NOMO-1 treated with DMSO at 0.1 percent for 48 hours (cell line): ENCODE measurements around the gene MYF5.
"Not testable (repeated sequence)": the region's sequence is repeated elsewhere in the genome, so short reads cannot be mapped to it uniquely, and the experiment has no call there.

ENCODE experiments used
- DNase-seq: peaks from one replicate; lab custom pipeline; 2025; ENCODE audit not compliant: unreplicated experiment; lab: John Stamatoyannopoulos, UW

MYF5 gene

GRCh38 chr12:80716696-80717469 lies at the start of gene MYF5:
Gene MYF5 (plus strand): TSS chr12:80716912. CDS start chr12:80717064, 152 bp downstream.
- no peak for DNase-seq

- no peak for DNase-seq
These were observed 46.5 kb upstream of the MYF5 start for GRCh38 chr12:80670214-80670613.

- DNase-seq = not testable (repeated sequence)
These were observed 40.6 kb upstream of the MYF5 start for GRCh38 chr12:80676042-80676636.

GRCh38 chr12:80676856-80677255 lies 39.9 kb upstream of the MYF5 start:
- DNase-seq = no peak

- no peak for DNase-seq
These were observed 38.7 kb upstream of the MYF5 start for GRCh38 chr12:80677994-80678393.

GRCh38 chr12:80679346-80680131 lies 37.2 kb upstream of the MYF5 start:
- no peak for DNase-seq

GRCh38 chr12:80681287-80681686 lies 35.4 kb upstream of the MYF5 start:
- DNase-seq = no peak

- DNase-seq = no peak
These were observed 34.9 kb upstream of the MYF5 start for GRCh38 chr12:80681786-80682185.

- DNase-seq = peak; percentile 22
These were observed 32.6 kb upstream of the MYF5 start for GRCh38 chr12:80684077-80684495.

GRCh38 chr12:80690090-80690489 lies 26.6 kb upstream of the MYF5 start:
- DNase-seq = no peak

- DNase-seq = no peak
These were observed 26.2 kb upstream of the MYF5 start for GRCh38 chr12:80690513-80690912.

GRCh38 chr12:80692114-80692513 lies 24.6 kb upstream of the MYF5 start:
- no peak for DNase-seq

- no peak for DNase-seq
These were observed 19.3 kb upstream of the MYF5 start for GRCh38 chr12:80697270-80697887.

GRCh38 chr12:80698256-80698655 lies 18.5 kb upstream of the MYF5 start:
- DNase-seq = no peak

GRCh38 chr12:80698847-80699542 lies 17.7 kb upstream of the MYF5 start:
- peak; percentile 25 for DNase-seq

- DNase-seq = no peak
These were observed 16.4 kb upstream of the MYF5 start for GRCh38 chr12:80700327-80700726.

GRCh38 chr12:80701388-80701787 lies 15.3 kb upstream of the MYF5 start:
- no peak for DNase-seq

- peak; percentile 35 for DNase-seq
These were observed 13.6 kb upstream of the MYF5 start for GRCh38 chr12:80702889-80703805.

- DNase-seq = no peak
These were observed 12.3 kb upstream of the MYF5 start for GRCh38 chr12:80704420-80704819.
